ENCODE measurements around the gene GCKR. TPM values are rescaled to one million over a fixed set of nuclear protein-coding genes. Genes with fewer than 3 reads are reported as not detected.

GCKR gene
- total RNA-seq, result under 1 TPM in 2 of 6 donors, not detected in 4; 0.24 to 0.83 TPM

- TF ChIP-seq POLR2A (IDR thresholded peaks at IDR 0.05) (no peak), EP300 (IDR thresholded peaks at IDR 0.05) (no peak), POLR2AphosphoS5 (IDR thresholded peaks at IDR 0.05) (no peak), CTCF (IDR thresholded peaks at IDR 0.05) (no peak)
- no peak for DNase-seq
- Histone ChIP-seq H3K4me3 (no peak within 1 kb of the TSS), H3K4me1 (peaks cover 5 to 18% (median 11%) of the 10 kb centered on the region in 4 donors), H3K9me3 (no peaks in the 10 kb centered on the region), H3K36me3 (no peaks in the 10 kb centered on the region), H3K27ac (no peak within 1 kb of the TSS), H3K27me3 (peaks cover 0 to 14% (median 6%) of the 10 kb centered on the region in 4 donors)
- 60 to 68% methylated on average over 9 to 12 of the region's 12 CpGs for WGBS, 2 donors
- peak in 1 of 2 donors; percentile 38 for ATAC-seq (ENCODE audit: low FRiP score in 2 of 2)
Observed at GRCh38 chr2:27496357-27497287, at the start of gene GCKR. GCKR (plus strand) TSS chr2:27496839; CDS start chr2:27496905, 66 bp downstream.

- Histone ChIP-seq H3K4me3 (no peak overlapping the region), H3K4me1 (peaks cover 0 to 8% (median 0%) of the 10 kb centered on the region in 4 donors), H3K27me3 (no peaks in the 10 kb centered on the region), H3K36me3 (peaks cover 0 to 58% (median 28%) of the 10 kb centered on the region in 4 donors), H3K9me3 (no peaks in the 10 kb centered on the region), H3K27ac (no peak overlapping the region)
- no peak for ATAC-seq (ENCODE audit: low FRiP score in 2 of 2)
- 60 to 89% methylated on average over 3 of the region's 3 CpGs for WGBS, 2 donors
- no peak for DNase-seq
- TF ChIP-seq EP300 (IDR thresholded peaks at IDR 0.05), result no peak
- TF ChIP-seq CTCF (IDR thresholded peaks at IDR 0.05), result no peak
- TF ChIP-seq POLR2AphosphoS5 (IDR thresholded peaks at IDR 0.05), result no peak
- no peak for TF ChIP-seq POLR2A (IDR thresholded peaks at IDR 0.05)
Observed at GRCh38 chr2:27448381-27448780, 48.3 kb upstream of the GCKR start.

- TF ChIP-seq EP300 (IDR thresholded peaks at IDR 0.05) (no peak), POLR2AphosphoS5 (IDR thresholded peaks at IDR 0.05) (no peak), CTCF (IDR thresholded peaks at IDR 0.05) (no peak), POLR2A (IDR thresholded peaks at IDR 0.05) (no peak)
- ATAC-seq (ENCODE audit: low FRiP score in 2 of 2), result no peak
- Histone ChIP-seq H3K4me3 (no peak overlapping the region), H3K9me3 (no peaks in the 10 kb centered on the region), H3K4me1 (peaks cover 0 to 3% (median 0%) of the 10 kb centered on the region in 4 donors), H3K27me3 (no peaks in the 10 kb centered on the region), H3K27ac (no peak overlapping the region), H3K36me3 (peaks cover 8 to 69% (median 35%) of the 10 kb centered on the region in 4 donors)
- WGBS, 2 donors, result 93 to 95% methylated on average over 1 of the region's 1 CpG
- no peak for DNase-seq
Observed at GRCh38 chr2:27451095-27451494, 45.5 kb upstream of the GCKR start.

- H3K36me3 ChIP-seq, result peaks cover 8 to 77% (median 43%) of the 10 kb centered on the region in 4 donors
- WGBS, 2 donors, result 95 to 97% methylated on average over 7 of the region's 7 CpGs
- H3K27me3 ChIP-seq, result no peaks in the 10 kb centered on the region
- ATAC-seq (ENCODE audit: low FRiP score in 2 of 2) (no peak), DNase-seq (no peak)
- no peaks in the 10 kb centered on the region for H3K4me1 ChIP-seq
- H3K9me3 ChIP-seq, result no peaks in the 10 kb centered on the region
- TF ChIP-seq CTCF (IDR thresholded peaks at IDR 0.05) (no peak), POLR2A (IDR thresholded peaks at IDR 0.05) (no peak), POLR2AphosphoS5 (IDR thresholded peaks at IDR 0.05) (no peak), EP300 (IDR thresholded peaks at IDR 0.05) (no peak)
- H3K4me3 ChIP-seq, result no peak overlapping the region
- H3K27ac ChIP-seq, result no peak overlapping the region
Observed at GRCh38 chr2:27453968-27454367, 42.7 kb upstream of the GCKR start.

Data from upper lobe of left lung (tissue), 6 donors.